ENCODE measurements around the gene KLK10. TPM values are rescaled to one million over a fixed set of nuclear protein-coding genes. Genes with fewer than 3 reads are reported as not detected.

The KLK10 gene
- polyA plus RNA-seq, 1 of the 3 experiments (the other 2 are of a cell fraction), result not detected

DNA sequence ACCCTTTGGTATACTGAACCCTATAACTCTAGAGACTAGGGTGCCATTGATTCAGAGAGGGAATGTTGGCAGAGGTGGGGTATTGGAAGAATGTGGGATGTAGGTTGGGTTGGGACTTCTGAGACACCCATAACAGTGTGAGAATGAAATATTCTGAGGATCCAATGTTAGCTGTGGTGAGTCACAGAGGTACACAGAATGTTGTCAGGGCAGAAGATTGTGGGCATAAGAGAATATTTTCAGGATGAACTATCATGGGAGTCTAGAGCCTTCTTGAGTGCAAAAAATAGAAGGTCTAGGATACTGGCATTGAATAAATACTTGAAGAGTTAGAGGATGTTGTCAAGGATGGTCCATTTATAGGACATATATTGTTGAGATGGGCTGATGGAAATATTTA lies 36.4 kb upstream of the KLK10 start:
- Histone ChIP-seq H3K27ac (ENCODE audit: low read depth in 2 of 2, low read length in 1 of 2) (no peak overlapping the region), H4K20me1 (ENCODE audit: insufficient read depth) (no peaks in the 10 kb centered on the region), H3K9ac (no peak overlapping the region), H2AFZ (ENCODE audit: low read depth) (no peak overlapping the region), H3K4me2 (no peak overlapping the region), H3K4me3 (ENCODE audit: low read depth in 2 of 2, low read length in 1 of 2) (no peak overlapping the region), H3K27me3 (ENCODE audit: insufficient read depth) (peaks cover 39% of the 10 kb centered on the region; the same call in 1 of the 2 replicates), H3K9me2 (no peaks in the 10 kb centered on the region), H3K79me2 (ENCODE audit: insufficient read depth) (no peaks in the 10 kb centered on the region), H3K36me3 (replicated peaks in 1 of 2; ENCODE audit: control insufficient read depth in 1 of 2, insufficient read depth in 2 of 2, low read length in 1 of 2) (no peaks in the 10 kb centered on the region), H3F3A (replicated peaks; ENCODE audit: insufficient read depth) (no peaks in the 10 kb centered on the region), H3K4me1 (ENCODE audit: control insufficient read depth in 1 of 2, insufficient read depth in 2 of 2, low read depth in 1 of 2, low read length in 1 of 2) (no peaks in the 10 kb centered on the region), H3K9me3 (no peaks in the 10 kb centered on the region)
- DNase-seq, result no peak
- TF ChIP-seq POLR2AphosphoS5 (IDR thresholded peaks at IDR 0.05; ENCODE audit: low read depth, low read length) (no peak), CHD2 (IDR thresholded peaks at IDR 0.05; ENCODE audit: low read length, partially characterized antibody) (no peak), NFIC (IDR thresholded peaks at IDR 0.05; ENCODE audit: borderline replicate concordance) (no peak), EP300 (IDR thresholded peaks at IDR 0.05; ENCODE audit: borderline replicate concordance in 1 of 2, low read depth in 1 of 2, low read length in 1 of 2) (no peak), ELF1 (IDR thresholded peaks at IDR 0.05) (no peak), RFX5 (IDR thresholded peaks at IDR 0.05; ENCODE audit: low read length) (no peak), GATA2 (CRISPR knock-in tag; IDR thresholded peaks at IDR 0.05) (no peak), RAD21 (IDR thresholded peaks at IDR 0.05; ENCODE audit: low read length) (no peak), TEAD4 (IDR thresholded peaks at IDR 0.05; ENCODE audit: borderline replicate concordance, insufficient read depth) (no peak), NRF1 (IDR thresholded peaks at IDR 0.05; ENCODE audit: low read depth, low read length) (no peak), GABPA (IDR thresholded peaks at IDR 0.05; ENCODE audit: low read depth) (no peak), FOSL2 (IDR thresholded peaks at IDR 0.05; ENCODE audit: borderline replicate concordance, low read depth) (no peak)
- TF ChIP-seq, protein P1, sequence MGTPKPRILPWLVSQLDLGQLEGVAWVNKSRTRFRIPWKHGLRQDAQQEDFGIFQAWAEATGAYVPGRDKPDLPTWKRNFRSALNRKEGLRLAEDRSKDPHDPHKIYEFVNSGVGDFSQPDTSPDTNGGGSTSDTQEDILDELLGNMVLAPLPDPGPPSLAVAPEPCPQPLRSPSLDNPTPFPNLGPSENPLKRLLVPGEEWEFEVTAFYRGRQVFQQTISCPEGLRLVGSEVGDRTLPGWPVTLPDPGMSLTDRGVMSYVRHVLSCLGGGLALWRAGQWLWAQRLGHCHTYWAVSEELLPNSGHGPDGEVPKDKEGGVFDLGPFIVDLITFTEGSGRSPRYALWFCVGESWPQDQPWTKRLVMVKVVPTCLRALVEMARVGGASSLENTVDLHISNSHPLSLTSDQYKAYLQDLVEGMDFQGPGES (IDR thresholded peaks at IDR 0.05; ENCODE audit: low read depth, low read length), result no peak
- TF ChIP-seq, protein P2, sequence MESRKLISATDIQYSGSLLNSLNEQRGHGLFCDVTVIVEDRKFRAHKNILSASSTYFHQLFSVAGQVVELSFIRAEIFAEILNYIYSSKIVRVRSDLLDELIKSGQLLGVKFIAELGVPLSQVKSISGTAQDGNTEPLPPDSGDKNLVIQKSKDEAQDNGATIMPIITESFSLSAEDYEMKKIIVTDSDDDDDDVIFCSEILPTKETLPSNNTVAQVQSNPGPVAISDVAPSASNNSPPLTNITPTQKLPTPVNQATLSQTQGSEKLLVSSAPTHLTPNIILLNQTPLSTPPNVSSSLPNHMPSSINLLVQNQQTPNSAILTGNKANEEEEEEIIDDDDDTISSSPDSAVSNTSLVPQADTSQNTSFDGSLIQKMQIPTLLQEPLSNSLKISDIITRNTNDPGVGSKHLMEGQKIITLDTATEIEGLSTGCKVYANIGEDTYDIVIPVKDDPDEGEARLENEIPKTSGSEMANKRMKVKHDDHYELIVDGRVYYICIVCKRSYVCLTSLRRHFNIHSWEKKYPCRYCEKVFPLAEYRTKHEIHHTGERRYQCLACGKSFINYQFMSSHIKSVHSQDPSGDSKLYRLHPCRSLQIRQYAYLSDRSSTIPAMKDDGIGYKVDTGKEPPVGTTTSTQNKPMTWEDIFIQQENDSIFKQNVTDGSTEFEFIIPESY (IDR thresholded peaks at IDR 0.05; ENCODE audit: borderline replicate concordance, low read depth), result no peak
- TF ChIP-seq, protein P3, sequence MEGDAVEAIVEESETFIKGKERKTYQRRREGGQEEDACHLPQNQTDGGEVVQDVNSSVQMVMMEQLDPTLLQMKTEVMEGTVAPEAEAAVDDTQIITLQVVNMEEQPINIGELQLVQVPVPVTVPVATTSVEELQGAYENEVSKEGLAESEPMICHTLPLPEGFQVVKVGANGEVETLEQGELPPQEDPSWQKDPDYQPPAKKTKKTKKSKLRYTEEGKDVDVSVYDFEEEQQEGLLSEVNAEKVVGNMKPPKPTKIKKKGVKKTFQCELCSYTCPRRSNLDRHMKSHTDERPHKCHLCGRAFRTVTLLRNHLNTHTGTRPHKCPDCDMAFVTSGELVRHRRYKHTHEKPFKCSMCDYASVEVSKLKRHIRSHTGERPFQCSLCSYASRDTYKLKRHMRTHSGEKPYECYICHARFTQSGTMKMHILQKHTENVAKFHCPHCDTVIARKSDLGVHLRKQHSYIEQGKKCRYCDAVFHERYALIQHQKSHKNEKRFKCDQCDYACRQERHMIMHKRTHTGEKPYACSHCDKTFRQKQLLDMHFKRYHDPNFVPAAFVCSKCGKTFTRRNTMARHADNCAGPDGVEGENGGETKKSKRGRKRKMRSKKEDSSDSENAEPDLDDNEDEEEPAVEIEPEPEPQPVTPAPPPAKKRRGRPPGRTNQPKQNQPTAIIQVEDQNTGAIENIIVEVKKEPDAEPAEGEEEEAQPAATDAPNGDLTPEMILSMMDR (IDR thresholded peaks at IDR 0.05), result no peak
- TF ChIP-seq, protein P4, sequence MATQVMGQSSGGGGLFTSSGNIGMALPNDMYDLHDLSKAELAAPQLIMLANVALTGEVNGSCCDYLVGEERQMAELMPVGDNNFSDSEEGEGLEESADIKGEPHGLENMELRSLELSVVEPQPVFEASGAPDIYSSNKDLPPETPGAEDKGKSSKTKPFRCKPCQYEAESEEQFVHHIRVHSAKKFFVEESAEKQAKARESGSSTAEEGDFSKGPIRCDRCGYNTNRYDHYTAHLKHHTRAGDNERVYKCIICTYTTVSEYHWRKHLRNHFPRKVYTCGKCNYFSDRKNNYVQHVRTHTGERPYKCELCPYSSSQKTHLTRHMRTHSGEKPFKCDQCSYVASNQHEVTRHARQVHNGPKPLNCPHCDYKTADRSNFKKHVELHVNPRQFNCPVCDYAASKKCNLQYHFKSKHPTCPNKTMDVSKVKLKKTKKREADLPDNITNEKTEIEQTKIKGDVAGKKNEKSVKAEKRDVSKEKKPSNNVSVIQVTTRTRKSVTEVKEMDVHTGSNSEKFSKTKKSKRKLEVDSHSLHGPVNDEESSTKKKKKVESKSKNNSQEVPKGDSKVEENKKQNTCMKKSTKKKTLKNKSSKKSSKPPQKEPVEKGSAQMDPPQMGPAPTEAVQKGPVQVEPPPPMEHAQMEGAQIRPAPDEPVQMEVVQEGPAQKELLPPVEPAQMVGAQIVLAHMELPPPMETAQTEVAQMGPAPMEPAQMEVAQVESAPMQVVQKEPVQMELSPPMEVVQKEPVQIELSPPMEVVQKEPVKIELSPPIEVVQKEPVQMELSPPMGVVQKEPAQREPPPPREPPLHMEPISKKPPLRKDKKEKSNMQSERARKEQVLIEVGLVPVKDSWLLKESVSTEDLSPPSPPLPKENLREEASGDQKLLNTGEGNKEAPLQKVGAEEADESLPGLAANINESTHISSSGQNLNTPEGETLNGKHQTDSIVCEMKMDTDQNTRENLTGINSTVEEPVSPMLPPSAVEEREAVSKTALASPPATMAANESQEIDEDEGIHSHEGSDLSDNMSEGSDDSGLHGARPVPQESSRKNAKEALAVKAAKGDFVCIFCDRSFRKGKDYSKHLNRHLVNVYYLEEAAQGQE (IDR thresholded peaks at IDR 0.05; ENCODE audit: low read depth, low read length), result no peak
- TF ChIP-seq, protein P5, sequence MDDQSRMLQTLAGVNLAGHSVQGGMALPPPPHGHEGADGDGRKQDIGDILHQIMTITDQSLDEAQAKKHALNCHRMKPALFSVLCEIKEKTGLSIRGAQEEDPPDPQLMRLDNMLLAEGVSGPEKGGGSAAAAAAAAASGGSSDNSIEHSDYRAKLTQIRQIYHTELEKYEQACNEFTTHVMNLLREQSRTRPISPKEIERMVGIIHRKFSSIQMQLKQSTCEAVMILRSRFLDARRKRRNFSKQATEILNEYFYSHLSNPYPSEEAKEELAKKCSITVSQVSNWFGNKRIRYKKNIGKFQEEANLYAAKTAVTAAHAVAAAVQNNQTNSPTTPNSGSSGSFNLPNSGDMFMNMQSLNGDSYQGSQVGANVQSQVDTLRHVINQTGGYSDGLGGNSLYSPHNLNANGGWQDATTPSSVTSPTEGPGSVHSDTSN (IDR thresholded peaks at IDR 0.05), result no peak
- ChIA-PET CTCF (no interaction called here), POLR2A (no interaction called here)
